Pancreas (tissue), 10 donors: ENCODE measurements around the gene ST3GAL5. TPM values are rescaled to one million over a fixed set of nuclear protein-coding genes. Genes with fewer than 3 reads are reported as not detected.
A peak's percentile ranks its signal among the peaks of the same experiment; 100 is the strongest.

ENCODE experiments used
- ATAC-seq, 4 donors: fragments of 200-7000 bp; cut with Tn5 transposase; one replicate each; pipeline versions ENCODE4 v1.8.0 to v1.9.1; 2020; ENCODE audit warnings: mild to moderate bottlenecking in 4 of 4, moderate library complexity in 4 of 4
- DNase-seq, 6 donors: peaks; one replicate each; pipeline ENCODE4 v3.0.0-alpha.2; 2020
- FAIRE-seq: peaks from 2 replicates; lab custom pipeline; 2012; peaks lifted over from hg19 to GRCh38; lab: Jason Lieb, UNC
- H3K27ac ChIP-seq, 4 donors: fragments of 200-600 bp; sonication (generic); 1 replicate in 3 of 4; 2 replicates in 1 of 4; pipeline versions ENCODE4 v1.5.0 to v1.8.0; 2020
- H3K27me3 ChIP-seq, 4 donors: fragments of 200-600 bp; one replicate each; pipeline ENCODE4 v1.8.0; 2021
- H3K36me3 ChIP-seq, 3 donors: fragments of 200-600 bp; sonication (generic) in 1 of 3; one replicate each; pipeline versions ENCODE4 v1.5.0 to v1.8.0; 2020 to 2021
- H3K4me1 ChIP-seq, 3 donors: fragments of 200-600 bp; one replicate each; pipeline ENCODE4 v1.8.0; 2021
- H3K4me3 ChIP-seq, 4 donors: fragments of 200-600 bp; sonication (generic) in 2 of 4; one replicate each; pipeline versions ENCODE4 v1.5.0 to v1.8.0; 2020 to 2021
- H3K9me3 ChIP-seq, 4 donors: fragments of 200-600 bp; one replicate each; pipeline ENCODE4 v1.8.0; 2021
- WGBS, 2 donors: extraction: QIAGEN DNeasy Blood & Tissue Kit; methylation state at CpG; one replicate each; pipeline ENCODE4 v1.1.7; 2013; 5-methylcytosine and 5-hydroxymethylcytosine counted together
- intact Hi-C, 3 donors: fragments of 100-400 bp; cut with DNase I; formaldehyde crosslinking; loops; one replicate each; pipeline versions ENCODE4 v1.11.1 to v1.14.2; 2022
- polyA plus RNA-seq, 2 donors: library from polyadenylated mRNA; stranded (reverse); fragments of 200-250 nt; gene quantifications; one replicate each; pipeline ENCODE4 v1.2.3, GENCODE V29; 2013
- total RNA-seq, 6 donors: library from RNA; stranded (reverse); fragmentation: NEBNext Ultra II Directional in 4 of 6; extraction: Animal tissue kit (Norgen Biotek cat#: 25700) in 4 of 6; gene quantifications; one replicate each; pipeline versions ENCODE4 v1.2.1 to v1.2.4, GENCODE V29; 2021 to 2023
- TF ChIP-seq, protein P1 (sequence below), 4 donors: fragments of 200-600 bp; sonication (generic) in 3 of 4; IDR thresholded peaks; one replicate each; pipeline versions ENCODE4 v1.5.0 to v1.8.0; 2021; ENCODE audit warnings: antibody characterized with exemption in 4 of 4
- donor health status: healthy with polysubstance abuse.
- donor health status: DM: no; HTN: no; CAD: no; lungs with moderate emphysema.
- donor health status: DM: no; HTN: no; CAD: no.
- donor health status: control.
- donor health status: control.
- donor health status: Bipolar disorder and iron deficiency.
- donor health status: DM: yes; HTN: yes; CAD: no.
- donor health status: DM: no; HTN: no; CAD: no.
- donor health status: DM: no; HTN: no; CAD: no.
- donor health status: DM: yes; HTN: yes; CAD: no.

Gene ST3GAL5
- total and polyA plus RNA-seq, 8 donors: 4.4 to 14.5 (median 6.9) TPM

DNA sequence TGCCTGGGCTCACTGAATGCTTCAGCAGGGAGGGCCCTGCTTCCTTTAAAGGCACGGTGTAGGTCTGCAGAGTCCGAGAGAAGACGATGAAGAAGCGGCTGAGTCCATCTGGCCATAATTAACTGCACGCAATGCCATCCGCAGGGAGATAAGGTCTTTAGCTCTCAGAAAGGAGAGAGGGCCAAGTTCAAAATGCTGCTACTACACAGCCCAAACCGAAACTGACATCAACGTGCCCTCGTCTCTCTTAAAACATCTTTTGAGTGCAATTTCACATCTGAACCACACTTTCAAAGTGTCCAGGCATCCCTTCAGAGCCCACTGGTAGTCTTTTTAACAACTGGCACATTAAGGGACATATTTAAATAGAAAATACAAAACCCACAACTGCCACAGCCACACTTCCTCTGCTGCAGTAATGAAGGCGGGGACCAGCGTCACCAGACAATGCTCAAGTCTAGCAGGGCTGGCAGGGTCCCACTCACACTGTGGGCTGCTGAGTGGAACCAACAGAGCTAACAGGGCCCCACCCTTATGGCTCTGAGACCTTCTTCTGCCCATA lies 35.8 kb downstream of the ST3GAL5 start:
- ATAC-seq (peak in 2 of 4 donors; percentile 44 to 65), FAIRE-seq (no peak), DNase-seq (peak in 1 of 6 donors; percentile 2)
- Histone ChIP-seq H3K27me3 (no peaks in the 10 kb centered on the region), H3K27ac (peak overlapping the region in 2 of 4 donors; percentile 13 to 22), H3K4me3 (no peak overlapping the region), H3K4me1 (peaks cover 0 to 8% (median 0%) of the 10 kb centered on the region in 3 donors), H3K36me3 (peaks cover 0 to 5% (median 0%) of the 10 kb centered on the region in 3 donors), H3K9me3 (no peaks in the 10 kb centered on the region)
- TF ChIP-seq, protein P1, sequence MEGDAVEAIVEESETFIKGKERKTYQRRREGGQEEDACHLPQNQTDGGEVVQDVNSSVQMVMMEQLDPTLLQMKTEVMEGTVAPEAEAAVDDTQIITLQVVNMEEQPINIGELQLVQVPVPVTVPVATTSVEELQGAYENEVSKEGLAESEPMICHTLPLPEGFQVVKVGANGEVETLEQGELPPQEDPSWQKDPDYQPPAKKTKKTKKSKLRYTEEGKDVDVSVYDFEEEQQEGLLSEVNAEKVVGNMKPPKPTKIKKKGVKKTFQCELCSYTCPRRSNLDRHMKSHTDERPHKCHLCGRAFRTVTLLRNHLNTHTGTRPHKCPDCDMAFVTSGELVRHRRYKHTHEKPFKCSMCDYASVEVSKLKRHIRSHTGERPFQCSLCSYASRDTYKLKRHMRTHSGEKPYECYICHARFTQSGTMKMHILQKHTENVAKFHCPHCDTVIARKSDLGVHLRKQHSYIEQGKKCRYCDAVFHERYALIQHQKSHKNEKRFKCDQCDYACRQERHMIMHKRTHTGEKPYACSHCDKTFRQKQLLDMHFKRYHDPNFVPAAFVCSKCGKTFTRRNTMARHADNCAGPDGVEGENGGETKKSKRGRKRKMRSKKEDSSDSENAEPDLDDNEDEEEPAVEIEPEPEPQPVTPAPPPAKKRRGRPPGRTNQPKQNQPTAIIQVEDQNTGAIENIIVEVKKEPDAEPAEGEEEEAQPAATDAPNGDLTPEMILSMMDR (IDR thresholded peaks at IDR 0.05): no peak
- 88 to 91% methylated on average over 11 of the region's 11 CpGs for WGBS, 2 donors
- intact Hi-C loops: no loop called here

DNA sequence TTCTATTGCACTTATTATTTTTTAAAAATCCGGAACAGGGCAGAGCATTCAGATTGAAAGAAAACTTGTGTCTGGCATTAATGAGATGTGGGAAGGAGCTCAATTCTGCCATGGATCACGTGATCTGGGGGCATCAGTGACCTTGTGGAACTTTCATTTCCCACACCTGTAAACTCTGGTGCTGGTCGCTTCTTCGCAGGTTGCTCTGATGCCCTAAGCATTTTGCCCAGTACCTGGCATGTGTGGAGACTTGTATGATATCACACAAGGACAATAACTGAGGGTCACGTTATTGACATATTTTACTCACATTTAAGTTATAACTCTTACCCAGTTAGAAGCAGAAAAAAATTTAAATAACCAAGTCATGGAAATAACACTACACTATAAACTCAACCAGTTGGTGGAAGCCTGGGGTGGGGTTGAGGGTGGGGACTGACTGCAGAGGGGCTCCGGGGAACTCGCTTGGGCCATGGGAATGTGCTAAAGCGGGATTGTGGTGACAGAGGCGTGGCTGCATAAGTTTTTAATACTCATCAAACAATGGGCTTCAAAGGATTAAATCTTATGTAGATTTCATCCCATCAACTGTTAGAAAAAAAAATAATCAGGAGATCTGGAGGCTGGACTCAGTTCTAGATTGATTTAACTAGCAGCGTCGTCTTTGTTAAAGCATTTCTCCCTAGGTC lies 36.5 kb downstream of the ST3GAL5 start:
- ATAC-seq (peak in 2 of 4 donors; percentile 18 to 28), DNase-seq (no peak), FAIRE-seq (no peak)
- 82 to 84% methylated on average over 11 of the region's 11 CpGs for WGBS, 2 donors
- intact Hi-C loops: no loop called here
- Histone ChIP-seq H3K4me1 (peaks cover 0 to 8% (median 0%) of the 10 kb centered on the region in 3 donors), H3K9me3 (no peaks in the 10 kb centered on the region), H3K36me3 (peaks cover 0 to 5% (median 0%) of the 10 kb centered on the region in 3 donors), H3K27ac (no peak overlapping the region), H3K4me3 (no peak overlapping the region), H3K27me3 (no peaks in the 10 kb centered on the region)
- TF ChIP-seq, protein P1 (IDR thresholded peaks at IDR 0.05): no peak

DNA sequence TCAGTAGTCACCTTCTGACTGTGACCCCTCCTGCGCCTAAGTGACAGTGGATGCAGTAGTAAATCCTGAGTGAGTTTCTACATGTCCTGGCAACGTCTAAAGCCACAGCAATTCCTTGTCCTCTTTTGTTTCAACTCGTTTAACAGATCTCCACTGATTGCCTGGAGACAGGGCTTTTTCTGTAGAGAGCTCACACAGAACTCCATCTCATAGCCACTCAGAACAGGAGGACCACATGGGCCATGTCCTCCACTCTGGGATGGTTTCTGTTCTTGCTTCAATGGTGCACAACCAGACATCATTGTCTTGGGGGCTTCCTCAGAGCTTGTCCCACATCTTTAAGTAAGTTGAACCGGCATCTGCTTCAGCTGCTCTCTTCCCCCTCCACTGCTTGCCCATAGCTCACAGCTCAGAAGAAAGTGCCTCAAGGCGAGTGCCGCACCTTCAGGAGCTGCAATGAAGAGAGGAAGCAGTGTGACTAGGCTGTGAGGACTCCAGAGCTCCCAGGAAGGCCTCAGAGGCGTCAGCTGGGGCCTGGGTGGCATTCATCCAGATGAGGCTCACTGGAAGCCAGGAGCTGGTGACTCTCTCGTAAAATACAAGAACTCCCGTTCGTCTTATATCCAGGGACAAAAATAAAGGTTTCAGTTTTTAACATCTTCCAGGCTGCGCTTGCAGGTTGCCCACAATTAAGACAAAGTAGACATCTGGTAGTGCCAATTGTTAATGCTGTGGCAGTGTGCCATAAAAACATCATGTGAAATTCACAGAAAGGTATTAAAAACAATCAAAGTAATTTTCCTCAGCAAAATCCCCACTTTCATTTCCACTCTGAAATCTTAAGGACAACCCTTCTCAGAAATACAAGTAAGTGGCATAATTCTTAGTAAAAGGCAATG lies 37.3 kb downstream of the ST3GAL5 start:
- TF ChIP-seq, protein P1 (IDR thresholded peaks at IDR 0.05): no peak
- ATAC-seq: peak; percentile 56 to 76 (median 66)
- intact Hi-C loops: no loop called here
- H3K4me3 ChIP-seq: no peak overlapping the region
- H3K4me1 ChIP-seq: peaks cover 0 to 8% (median 0%) of the 10 kb centered on the region in 3 donors
- H3K9me3 ChIP-seq: no peaks in the 10 kb centered on the region
- H3K27me3 ChIP-seq: no peaks in the 10 kb centered on the region
- no peak for FAIRE-seq
- WGBS, 2 donors: 66 to 72% methylated on average over 11 of the region's 11 CpGs
- DNase-seq: peak in 2 of 6 donors; percentile 30 to 56
- no peak overlapping the region for H3K27ac ChIP-seq
- peaks cover 0 to 5% (median 0%) of the 10 kb centered on the region in 3 donors for H3K36me3 ChIP-seq

DNA sequence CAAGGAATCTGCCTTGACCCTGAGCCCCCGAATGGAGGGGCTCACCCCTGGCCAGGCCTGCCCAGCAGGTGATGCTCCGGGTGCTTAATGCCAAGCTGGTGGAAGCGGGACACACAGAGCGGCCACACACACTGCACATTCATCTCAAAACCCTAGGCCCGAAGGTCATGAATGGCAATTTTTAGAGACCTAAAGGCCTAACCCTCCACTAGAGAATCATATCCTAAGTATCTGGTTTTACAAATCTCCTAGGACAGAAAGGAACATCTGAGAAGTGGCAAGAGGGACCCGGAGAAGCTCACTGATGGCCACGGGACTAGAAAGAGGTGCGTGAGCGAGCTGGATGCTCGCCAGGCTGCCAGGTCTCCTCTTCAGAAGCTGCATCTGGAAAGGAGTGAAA lies 38.3 kb downstream of the ST3GAL5 start:
- H3K27me3 ChIP-seq: no peaks in the 10 kb centered on the region
- intact Hi-C loops: no loop called here
- no peaks in the 10 kb centered on the region for H3K9me3 ChIP-seq
- peaks cover 0 to 5% (median 0%) of the 10 kb centered on the region in 3 donors for H3K36me3 ChIP-seq
- no peak overlapping the region for H3K27ac ChIP-seq
- FAIRE-seq: no peak
- no peak for ATAC-seq
- H3K4me3 ChIP-seq: no peak overlapping the region
- peaks cover 0 to 8% (median 0%) of the 10 kb centered on the region in 3 donors for H3K4me1 ChIP-seq
- WGBS, 2 donors: 93 to 94% methylated on average over 10 of the region's 10 CpGs
- TF ChIP-seq, protein P1 (IDR thresholded peaks at IDR 0.05): no peak
- DNase-seq: no peak
